Caki2 (cell line): ENCODE data around the gene EXOC3L4. TPM values are rescaled to one million over a fixed set of nuclear protein-coding genes. Genes with fewer than 3 reads are reported as not detected.

ENCODE experiments used
- DNase-seq: peaks from one replicate; pipeline ENCODE4 v3.0.0-alpha.2; 2015; ENCODE audit warnings: low read depth
- in situ Hi-C: cut with HindIII; loops from 2 replicates; pipeline ENCODE4 v1.10.0; 2016; ENCODE audit warnings: low sequenced_read_pairs, low pct_unique_long_range_greater_than_20kb, mixed read lengths
- total RNA-seq: library from RNA; depleted of rRNA; stranded (reverse); fragments of >200 nt; shearing (Covaris generic); gene quantifications from 2 replicates; pipeline ENCODE4 v1.2.3, GENCODE V29; 2014; ENCODE audit warnings: low replicate concordance

The EXOC3L4 gene
- total RNA-seq, 1 experiment from 2014 or later, result 0.98 TPM

GRCh38 chr14:103126088-103126872 is 31.8 kb downstream of the EXOC3L4 start:
- in situ Hi-C loops, result no loop called here
- no peak for DNase-seq

GRCh38 chr14:103126873-103127304 is 32.4 kb downstream of the EXOC3L4 start:
- in situ Hi-C loops, result no loop called here
- DNase-seq, result no peak

GRCh38 chr14:103127356-103127755 is 32.8 kb downstream of the EXOC3L4 start:
- in situ Hi-C loops, result no loop called here
- no peak for DNase-seq

- in situ Hi-C loops, result no loop called here
- DNase-seq, result no peak
These were observed 33.5 kb downstream of the EXOC3L4 start for GRCh38 chr14:103127861-103128598.

- in situ Hi-C loops, result no loop called here
- DNase-seq, result no peak
These were observed 34.2 kb downstream of the EXOC3L4 start for GRCh38 chr14:103128631-103129300.

GRCh38 chr14:103129301-103130016 is 34.9 kb downstream of the EXOC3L4 start:
- in situ Hi-C loops, result no loop called here
- DNase-seq, result no peak

- in situ Hi-C loops, result no loop called here
- no peak for DNase-seq
These were observed 35.7 kb downstream of the EXOC3L4 start for GRCh38 chr14:103130017-103130764.

GRCh38 chr14:103130965-103131364 is 36.4 kb downstream of the EXOC3L4 start:
- in situ Hi-C loops, result no loop called here
- DNase-seq, result no peak

GRCh38 chr14:103131580-103131979 is 37.1 kb downstream of the EXOC3L4 start:
- in situ Hi-C loops, result no loop called here
- DNase-seq, result no peak

GRCh38 chr14:103132381-103133209 is 38.1 kb downstream of the EXOC3L4 start:
- DNase-seq, result no peak
- in situ Hi-C loops, result no loop called here

GRCh38 chr14:103133210-103134140 is 39.0 kb downstream of the EXOC3L4 start:
- in situ Hi-C loops, result no loop called here

GRCh38 chr14:103134405-103134804 is 39.9 kb downstream of the EXOC3L4 start:
- no peak for DNase-seq
- in situ Hi-C loops, result no loop called here

More at GRCh38 chr14:103133210-103134140, 39.0 kb downstream of the EXOC3L4 start:
- no peak for DNase-seq

GRCh38 chr14:103134919-103135318 is 40.4 kb downstream of the EXOC3L4 start:
- DNase-seq, result no peak
- in situ Hi-C loops, result no loop called here

- no peak for DNase-seq
- in situ Hi-C loops, result no loop called here
These were observed 41.1 kb downstream of the EXOC3L4 start for GRCh38 chr14:103135333-103136260.
